Posterior vena cava (tissue), 2 donors: ENCODE measurements around the gene CCNY. TPM values are rescaled to one million over a fixed set of nuclear protein-coding genes. Genes with fewer than 3 reads are reported as not detected.
"Not testable (repeated sequence)": the region's sequence is repeated elsewhere in the genome, so short reads cannot be mapped to it uniquely, and the experiment has no call there.

ENCODE experiments used
- DNase-seq: peaks from one replicate; pipeline ENCODE4 v3.0.0-alpha.2; 2020; ENCODE audit warnings: low spot score
- intact Hi-C, 2 donors: fragments of 100-400 bp; cut with DNase I; formaldehyde crosslinking; loops; one replicate each; pipeline versions ENCODE4 v1.14.1 to v1.14.2; 2022 to 2023
- total RNA-seq, 2 donors: library from RNA; stranded (reverse); fragmentation: NEBNext Ultra II Directional; extraction: Animal tissue kit (Norgen Biotek cat#: 25700); gene quantifications; one replicate each; pipeline ENCODE4 v1.2.1, GENCODE V29; 2021
- donor health status: DM: yes; HTN: yes; CAD: no.
- donor health status: DM: yes; HTN: yes; CAD: no.

CCNY gene
- total RNA-seq, 2 donors from 2014 or later, result 65.8 to 66.4 TPM

DNA sequence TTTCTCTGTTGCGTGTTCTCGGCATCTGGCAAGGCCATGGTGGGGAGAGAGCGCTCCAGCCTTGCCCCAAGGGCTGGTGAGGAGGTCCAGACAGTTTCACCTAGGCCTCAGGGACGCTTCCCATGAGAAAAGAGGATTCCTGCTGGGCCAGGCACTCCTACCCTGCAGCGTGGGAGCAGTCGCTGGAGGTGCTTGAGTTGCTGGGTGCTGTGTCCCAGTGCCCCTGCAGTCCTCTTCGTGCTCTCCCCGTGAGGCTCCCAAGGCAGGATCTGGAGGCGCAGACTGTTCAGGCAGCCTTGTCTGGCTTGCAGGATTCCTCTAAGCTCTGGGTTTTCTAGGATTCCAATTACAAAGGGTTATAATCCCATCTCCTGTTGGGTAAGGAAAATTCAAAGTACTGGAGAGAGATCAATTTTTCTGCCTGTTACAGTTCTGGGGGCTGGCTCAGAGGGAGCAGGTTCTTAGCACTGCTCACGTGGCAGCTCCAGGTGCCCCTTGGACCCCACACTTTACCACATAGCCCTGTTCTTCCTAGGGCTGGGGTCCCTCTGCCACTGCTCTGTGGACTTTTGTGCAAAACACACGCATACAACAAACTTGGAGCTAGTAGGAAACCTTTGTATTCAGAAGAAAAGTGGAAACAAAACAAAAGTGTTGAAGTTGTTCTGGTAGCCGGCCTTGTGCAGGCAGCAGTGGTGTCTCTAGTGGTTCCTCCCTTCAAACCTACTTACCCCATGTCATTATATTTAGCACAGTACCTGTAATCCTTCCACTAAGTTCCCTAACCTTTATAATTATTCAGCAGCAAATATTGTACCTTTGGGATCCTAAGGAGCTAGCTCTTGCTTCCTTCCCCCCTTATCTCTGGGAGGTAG, 60.5 kb downstream of the CCNY start:
- DNase-seq, result no peak
- intact Hi-C loops, result no loop called here

DNA sequence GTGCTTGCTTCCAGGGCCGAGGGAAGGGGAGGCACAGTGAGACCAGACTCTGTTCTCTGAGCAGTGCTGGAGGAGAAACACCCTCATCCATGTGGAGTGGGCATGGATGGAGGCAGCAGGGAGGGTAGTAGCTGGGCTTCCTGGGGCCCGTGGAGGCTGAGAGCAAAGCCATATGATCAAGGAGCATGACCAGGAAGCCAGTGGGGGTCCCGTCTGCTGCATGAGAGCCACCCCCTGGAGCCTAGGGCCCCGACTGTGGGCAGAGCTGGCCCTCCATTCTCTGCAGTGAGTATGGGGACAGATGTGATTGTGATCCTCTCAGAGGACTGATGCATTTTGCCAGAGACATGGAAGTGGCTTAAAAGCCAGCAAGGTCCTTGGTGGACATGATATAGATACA, 61.6 kb downstream of the CCNY start:
- intact Hi-C loops, result no loop called here
- no peak for DNase-seq

DNA sequence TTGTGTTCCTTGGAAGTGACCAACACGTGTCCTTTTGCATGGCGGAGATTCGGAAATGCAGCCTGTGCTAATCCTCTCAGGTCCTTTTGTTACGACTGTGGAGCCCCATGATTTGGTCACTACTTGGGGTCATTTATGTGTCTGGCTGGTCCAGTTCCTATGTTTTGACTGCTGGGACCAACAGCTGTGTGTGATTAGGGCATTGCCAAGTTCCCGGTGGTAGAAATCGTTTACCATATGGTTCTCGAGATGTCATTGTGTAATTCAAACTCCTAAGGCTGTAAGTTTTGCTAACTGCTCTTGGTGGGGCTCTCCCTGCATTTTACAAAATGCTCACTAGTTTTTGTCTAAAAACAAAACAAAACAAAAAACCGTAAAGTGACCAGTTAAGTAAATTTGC, 62.0 kb downstream of the CCNY start:
- intact Hi-C loops, result no loop called here
- no peak for DNase-seq

DNA sequence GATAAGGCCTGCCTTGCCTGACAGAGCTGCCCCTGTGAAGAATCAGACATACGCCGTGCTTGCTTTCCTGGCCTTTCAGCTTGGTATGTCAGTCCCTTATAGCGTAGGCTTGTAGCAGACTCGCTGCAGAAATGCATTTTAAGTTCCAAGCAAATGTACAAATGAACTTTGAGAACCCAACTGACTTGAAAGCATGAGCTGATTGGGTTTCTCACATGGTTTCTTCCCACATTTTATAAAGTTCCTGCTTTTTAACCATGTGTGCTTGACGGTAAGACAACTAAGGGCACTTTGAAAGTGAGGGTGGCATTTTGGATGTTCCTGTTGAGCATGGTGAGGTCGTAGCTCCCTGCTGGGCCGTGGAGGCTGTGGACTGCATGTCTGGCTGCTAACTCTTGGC, 62.6 kb downstream of the CCNY start:
- intact Hi-C loops, result no loop called here
- DNase-seq, result no peak

DNA sequence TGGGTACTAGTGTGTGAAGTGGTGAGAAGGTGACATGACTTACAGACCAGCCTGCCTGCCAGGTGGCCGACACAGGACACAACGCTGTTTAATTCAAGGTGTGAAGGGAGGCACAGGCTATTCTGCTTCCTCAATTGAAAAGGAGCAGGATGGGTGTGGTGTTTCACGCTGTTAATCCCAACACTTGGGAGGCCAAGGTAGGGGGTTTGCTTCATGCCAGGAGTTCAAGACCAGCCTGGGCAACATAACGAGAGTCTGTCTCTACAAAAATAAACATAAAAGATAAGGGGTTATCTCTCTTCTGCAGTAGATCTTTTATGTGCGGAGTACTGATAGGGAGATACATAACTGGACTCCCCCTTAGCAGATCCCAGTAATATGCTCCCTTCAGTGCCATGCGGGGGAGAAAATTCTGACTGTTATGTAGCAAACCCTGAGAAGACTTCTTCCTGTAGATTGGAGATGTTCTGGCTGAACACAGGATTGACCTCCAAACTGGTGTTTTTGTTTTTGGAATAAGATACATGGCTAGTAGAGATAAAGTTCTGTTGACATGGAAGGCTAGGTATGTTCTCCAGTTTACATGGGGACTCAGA, 63.2 kb downstream of the CCNY start:
- DNase-seq, result no peak
- intact Hi-C loops, result no loop called here

DNA sequence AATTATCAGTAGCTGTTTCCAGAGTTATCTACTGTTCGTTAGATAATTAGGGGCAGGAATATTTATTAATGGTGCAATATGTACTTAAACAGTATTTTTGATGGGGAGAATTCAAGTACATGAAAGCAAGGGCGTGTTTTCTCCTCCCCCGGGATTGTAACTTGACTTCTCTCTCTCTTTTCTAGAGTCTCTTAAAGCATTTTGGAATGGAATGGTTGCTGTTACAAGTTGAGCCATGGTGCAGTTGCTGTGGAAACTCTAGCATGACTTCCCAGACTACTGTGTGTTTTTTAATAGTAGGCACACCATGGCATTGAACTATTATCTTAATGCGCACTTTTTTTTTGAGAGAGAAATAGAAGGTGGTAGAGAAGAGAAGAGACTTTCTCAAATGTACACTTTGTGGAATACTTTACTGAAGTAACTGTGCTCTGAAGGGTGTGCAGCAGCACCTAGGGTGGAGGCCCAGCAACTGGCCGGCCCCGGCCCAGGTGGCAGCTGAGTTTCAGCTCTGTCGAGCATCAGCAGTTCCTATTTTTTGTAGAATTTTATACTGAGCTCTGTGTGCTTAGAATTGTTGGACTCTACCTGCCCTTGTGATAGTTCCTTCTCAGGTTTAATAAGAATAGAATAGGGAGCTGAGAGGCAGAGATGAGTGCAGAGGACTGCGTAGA, 64.4 kb downstream of the CCNY start:
- intact Hi-C loops, result no loop called here

DNA sequence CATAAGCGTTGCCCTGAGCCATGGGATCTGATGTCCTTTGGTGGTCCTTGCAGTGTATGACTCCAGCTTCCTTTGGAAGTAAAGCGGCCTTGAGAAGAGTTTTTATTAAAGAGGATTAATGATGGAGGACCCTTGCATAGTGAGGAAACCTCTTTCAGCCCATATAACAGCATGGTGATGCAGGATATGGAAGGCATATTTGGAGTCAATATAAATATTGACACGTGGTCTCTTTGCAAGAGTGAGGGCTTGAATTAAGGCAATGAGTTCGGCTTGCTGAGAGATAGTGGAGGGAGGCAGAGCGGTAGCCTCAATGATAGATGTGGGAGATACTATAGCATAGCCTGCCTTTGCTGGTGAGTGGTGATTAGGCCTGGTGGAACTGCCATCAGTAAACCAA, 67.2 kb downstream of the CCNY start:
- not testable (repeated sequence) for DNase-seq

More for the DNA sequence above, 64.4 kb downstream of the CCNY start:
- no peak for DNase-seq

DNA sequence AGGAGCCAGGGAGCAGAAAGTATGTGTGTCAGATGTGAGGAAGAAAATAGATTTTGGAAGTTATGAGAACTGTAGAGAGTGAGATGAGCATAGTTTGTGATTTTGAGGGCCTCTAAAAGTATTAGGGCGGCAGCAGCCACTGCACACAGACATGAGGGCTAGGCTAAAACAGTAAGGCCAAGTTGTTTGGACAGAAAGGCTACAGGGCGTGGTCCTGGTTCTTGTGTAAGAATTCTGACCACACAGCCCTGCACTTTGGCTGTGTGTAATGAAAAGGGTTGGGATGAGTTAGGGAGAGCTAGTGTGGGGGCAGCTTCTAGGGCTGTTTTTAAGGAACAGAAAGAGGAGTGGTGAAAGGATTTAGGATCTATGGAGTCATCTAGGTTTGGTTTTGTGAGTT, 67.8 kb downstream of the CCNY start:
- DNase-seq, intact Hi-C loops: not testable (repeated sequence)

More for the DNA sequence above, 67.2 kb downstream of the CCNY start:
- intact Hi-C loops, result not testable (repeated sequence)

DNA sequence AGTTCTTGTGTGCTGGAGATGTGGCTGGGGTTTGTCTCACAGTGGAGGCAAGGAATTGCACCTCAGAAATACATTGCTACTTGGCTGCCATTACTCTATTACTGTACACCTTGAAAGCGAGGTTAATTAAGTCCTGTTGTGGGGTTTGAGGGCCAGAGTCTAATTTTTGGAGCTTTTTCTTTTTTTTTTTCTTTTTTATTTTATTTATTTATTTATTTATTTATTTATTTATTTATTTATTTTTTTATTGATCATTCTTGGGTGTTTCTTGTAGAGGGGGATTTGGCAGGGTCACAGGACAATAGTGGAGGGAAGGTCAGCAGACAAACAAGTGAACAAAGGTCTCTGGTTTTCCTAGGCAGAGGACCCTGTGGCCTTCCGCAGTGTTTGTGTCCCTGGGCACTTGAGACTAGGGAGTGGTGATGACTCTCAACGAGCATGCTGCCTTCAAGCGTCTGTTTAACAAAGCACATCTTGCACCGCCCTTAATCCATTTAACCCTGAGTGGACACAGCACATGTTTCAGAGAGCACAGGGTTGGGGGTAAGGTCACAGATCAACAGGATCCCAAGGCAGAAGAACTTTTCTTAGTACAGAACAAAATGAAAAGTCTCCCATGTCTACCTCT, 69.8 kb downstream of the CCNY start:
- DNase-seq, intact Hi-C loops: not testable (repeated sequence)

DNA sequence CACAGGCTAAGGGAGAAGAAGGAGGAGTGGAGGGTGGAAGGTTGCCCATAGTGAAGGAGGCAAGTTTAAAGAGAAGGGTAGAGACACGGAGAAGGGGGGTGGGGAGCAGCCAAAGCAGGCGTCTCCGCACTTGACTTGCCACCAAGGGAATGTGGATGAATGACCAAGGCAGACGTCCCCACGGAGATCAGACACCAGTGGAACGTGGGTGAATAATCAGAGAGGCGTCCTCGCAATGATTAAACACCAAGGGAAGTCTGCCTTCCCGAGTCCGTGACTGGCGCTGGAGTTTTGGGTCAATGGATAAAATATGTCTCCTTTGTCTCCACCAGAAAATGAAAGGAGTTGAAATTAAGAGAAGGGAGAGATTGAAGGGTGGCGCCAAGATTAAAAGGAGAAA, 71.4 kb downstream of the CCNY start:
- DNase-seq, intact Hi-C loops: not testable (repeated sequence)

DNA sequence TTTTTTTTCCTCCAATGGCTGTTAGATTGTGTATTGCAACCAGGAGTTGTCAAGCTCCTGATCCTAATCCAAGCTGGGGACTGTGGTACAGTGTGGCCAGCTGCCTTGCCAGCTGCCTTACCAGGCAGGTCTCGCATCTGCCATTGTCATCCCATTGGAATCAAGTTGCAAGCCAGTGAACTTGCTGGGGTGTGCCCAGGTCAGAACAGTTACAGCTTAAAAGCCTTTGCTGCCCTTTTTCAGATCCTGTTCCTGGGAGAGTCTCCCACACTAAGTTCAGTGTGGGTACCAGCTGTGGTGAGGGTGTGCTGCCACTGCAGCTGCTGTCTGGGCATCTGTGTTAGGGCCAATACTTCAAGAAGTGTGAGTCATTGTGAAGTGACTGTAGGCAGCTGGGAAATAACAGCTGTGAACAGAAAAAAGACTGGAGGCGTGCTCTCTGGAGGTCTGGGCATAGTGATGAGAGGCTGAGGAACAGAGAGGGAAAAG, 72.8 kb downstream of the CCNY start:
- no peak for DNase-seq
- intact Hi-C loops, result no loop called here

DNA sequence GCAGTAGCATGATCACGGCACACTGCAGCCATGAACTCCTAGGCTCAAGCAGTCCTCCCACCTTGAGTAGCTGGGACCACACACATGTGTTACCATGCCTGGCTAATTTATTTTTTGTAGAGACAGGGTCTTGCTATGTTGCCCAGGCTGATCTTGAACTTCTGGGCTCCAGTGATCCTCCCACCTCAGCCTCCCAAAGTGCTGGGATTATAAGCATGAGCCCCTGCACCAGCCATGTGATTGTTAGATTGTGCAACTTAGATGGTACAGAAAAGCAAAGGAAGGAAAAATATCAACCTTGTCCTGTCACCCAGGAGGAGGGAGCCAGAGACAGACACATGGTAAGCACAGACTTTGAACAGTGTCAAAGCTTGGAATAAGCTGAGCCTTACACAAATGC, 73.5 kb downstream of the CCNY start:
- intact Hi-C loops, result no loop called here
- no peak for DNase-seq

DNA sequence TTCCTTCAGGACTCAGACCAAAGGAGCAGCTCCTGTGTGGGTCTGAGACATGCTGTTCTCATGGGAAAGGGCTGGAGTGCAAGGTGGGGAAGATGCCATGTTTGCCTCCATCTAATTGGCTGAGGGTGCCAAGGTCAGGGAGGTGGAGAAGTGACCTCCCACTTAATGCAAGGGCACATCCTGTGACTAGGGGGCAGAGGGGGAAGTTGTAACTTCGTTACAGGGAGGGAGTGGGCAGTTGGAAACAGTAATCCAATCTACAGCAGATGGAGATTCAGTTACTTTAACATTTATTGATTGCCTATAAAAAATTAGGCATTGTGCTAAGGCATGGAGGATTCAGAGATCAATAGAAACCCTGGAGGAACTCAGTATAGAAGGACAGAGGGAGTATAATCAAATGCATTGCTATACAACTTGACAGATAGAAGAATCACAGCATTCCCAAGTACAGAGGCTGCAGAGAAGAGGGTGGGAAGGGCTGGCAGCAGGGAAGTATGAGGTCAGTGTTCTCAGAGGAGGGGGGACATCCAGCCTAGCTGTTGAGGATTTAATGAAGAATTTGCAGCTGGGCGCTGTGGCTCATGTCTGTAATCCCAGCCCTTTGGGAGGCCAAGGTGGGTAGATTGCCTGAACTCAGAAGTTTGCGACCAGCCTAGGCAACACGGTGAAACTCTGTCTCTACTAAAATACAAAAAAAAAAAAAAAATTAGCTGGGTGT, 75.9 kb downstream of the CCNY start:
- intact Hi-C loops, result no loop called here
- DNase-seq, result no peak

DNA sequence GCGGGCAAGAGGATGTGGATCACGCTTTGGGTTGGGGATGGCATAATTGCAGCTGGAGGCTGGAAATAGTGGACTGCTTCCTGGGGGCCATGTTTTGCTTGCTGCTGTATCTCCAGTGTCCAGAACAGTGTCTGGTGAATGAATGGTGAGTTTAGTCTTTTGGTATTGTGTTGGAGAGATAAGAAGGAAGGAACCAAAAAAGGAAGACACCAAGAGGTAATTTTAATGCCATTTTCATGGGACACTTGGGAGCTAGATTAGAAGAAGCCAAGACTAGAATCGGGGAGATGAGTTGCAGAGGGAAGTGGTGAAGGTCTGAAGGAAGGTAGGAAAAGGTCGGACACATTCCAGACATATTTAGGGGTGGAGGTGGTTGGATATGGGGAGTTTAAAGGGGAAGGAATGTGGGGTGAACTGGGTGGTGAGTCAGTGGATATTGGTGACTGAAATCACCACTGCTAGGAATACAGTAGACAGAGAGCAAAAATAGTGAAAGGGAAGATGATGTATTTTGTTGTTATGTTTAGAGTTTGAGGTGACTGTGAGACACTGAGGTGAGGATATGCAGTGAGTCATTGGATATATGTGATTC, 76.7 kb downstream of the CCNY start:
- no peak for DNase-seq
- intact Hi-C loops, result no loop called here

DNA sequence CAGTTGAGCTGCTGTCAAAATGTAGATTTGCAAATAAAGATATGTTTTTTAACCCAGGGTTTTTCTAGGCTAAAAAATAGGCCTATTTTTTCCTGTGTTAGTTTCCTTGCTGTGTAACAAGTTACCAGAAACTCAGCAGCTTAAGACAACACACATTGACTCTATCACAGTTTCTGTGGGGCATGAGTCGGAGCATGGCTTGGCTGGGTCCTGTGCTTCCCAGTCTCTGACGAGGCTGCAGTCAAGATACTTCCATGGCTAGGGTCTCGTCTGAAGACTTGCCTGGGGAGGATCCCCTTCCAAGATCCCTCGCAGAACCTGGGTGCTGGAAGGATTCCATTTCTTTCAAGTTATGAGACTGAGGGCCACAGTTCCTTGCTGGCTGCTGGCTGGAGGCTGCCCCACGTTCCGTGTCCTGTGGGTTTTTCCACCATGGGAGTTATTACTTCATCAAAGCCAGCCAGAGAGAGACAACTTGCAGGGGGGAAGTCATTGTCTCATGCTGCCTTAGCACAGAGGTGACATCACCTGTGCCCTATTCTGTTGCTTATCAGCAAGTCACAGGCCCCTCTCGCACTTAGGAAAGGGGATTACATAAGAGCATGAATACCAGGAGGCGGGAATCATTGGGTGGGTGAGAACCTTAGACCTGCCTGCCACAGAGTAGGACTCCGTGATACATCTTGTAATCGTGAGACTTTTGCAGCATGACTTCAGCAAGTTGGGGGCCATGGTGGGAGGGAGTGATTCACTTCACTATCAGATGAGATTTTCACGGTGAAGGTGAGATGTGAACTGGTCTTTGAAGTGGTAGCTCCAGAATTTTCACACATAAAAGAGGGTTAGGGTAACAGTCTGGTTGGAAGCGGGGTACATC, 77.9 kb downstream of the CCNY start:
- intact Hi-C loops, result no loop called here
- no peak for DNase-seq

DNA sequence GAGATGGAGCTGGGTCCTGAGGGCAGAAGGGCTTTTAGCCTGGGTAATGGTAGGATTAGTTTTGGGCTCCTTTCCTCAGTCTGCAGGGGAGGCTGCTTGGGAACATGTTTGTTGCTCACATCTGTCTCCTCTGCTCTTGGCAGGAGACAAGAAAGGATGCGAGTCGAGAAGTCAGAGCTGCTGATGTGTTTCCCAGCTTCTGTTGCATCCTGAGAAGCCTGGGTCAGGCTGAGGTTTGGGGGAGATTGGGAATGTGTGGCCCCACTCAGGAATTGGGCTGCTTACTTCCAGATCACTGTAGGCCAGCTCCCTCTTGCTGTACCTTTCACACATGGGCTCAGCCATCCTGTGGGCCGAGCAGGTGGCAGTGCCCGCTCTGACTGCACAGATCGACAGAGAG, 79.2 kb downstream of the CCNY start:
- intact Hi-C loops, result no loop called here
- no peak for DNase-seq

DNA sequence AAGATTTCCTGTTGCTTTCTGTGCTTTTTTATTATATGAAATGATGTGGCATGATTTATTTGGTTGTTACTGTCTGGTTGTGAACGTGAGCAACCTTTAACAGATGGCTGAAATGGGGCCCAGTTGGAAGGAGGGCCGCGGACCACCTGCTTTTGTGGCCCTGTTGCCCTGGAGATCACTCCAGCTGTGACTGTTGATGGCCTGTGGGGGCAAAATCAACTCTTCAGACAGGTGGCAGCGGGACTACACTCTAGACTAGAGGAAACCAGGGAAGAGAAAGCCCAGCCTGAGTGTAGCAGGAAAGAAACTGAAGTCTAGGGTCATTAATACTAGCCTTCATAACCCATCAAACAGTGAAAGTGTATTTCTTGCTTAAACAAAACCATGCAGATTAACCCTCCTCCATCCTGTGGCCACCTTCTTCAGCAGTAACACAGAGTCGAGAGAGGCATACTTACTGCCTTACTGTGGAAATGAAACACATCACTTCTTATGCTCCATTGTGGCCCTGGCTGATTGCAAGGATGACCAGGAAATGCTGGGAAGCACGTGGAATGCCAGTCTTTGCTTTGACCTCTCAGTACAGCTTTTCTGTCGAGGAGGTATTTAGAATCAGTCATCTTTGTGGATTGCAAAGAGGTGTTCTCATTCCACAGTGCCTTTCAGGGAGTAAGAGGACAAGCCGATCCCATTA, 80.5 kb downstream of the CCNY start:
- intact Hi-C loops, result no loop called here

More for the DNA sequence above, 80.5 kb downstream of the CCNY start:
- no peak for DNase-seq
